Spinal cord (tissue), 10 donors: Measurements from ENCODE around the gene RAPGEF4. TPM values are rescaled to one million over a fixed set of nuclear protein-coding genes. Genes with fewer than 3 reads are reported as not detected.

Experiments used
- DNase-seq, 6 donors: peaks; one replicate each; pipeline versions ENCODE4 v3.0.0 to v3.0.0-alpha.2; 2013 to 2015; ENCODE audit warnings: low spot score in 6 of 6, low read depth in 4 of 6
- H3K27ac ChIP-seq: one replicate; pipeline ENCODE4 v1.5.1; 2013; ENCODE audit warnings: low read depth, low read length, control low read depth
- H3K27me3 ChIP-seq: one replicate; pipeline ENCODE4 v1.6.1; 2013; ENCODE audit warnings: low read length; ENCODE audit not compliant: control insufficient read depth, insufficient read depth
- H3K36me3 ChIP-seq: one replicate; pipeline ENCODE4 v1.6.1; 2013; ENCODE audit warnings: low read length; ENCODE audit not compliant: control insufficient read depth, insufficient read depth
- H3K4me1 ChIP-seq: one replicate; pipeline ENCODE4 v1.6.1; 2013; ENCODE audit warnings: low read length; ENCODE audit not compliant: control insufficient read depth, insufficient read depth
- H3K4me3 ChIP-seq: one replicate; pipeline ENCODE4 v1.5.1; 2013; ENCODE audit warnings: low read depth, low read length, control low read depth
- H3K9me3 ChIP-seq: one replicate; pipeline ENCODE4 v1.6.1; 2013; ENCODE audit warnings: low read length; ENCODE audit not compliant: control insufficient read depth, insufficient read depth
- WGBS: methylation state at CpG from one replicate; pipeline ENCODE4 v1.1.5; 2013; ENCODE audit warnings: missing lambda C conversion rate; ENCODE audit not compliant: insufficient coverage; 5-methylcytosine and 5-hydroxymethylcytosine counted together
- polyA plus RNA-seq, 2 donors: library from polyadenylated mRNA; unstranded; fragments of 120-200 nt; gene quantifications; one replicate each; pipeline ENCODE4 v1.2.1, GENCODE V29; 2013; ENCODE audit not compliant: insufficient read length in 2 of 2
- total RNA-seq, 2 donors: library from RNA; depleted of rRNA in 1 of 2; stranded (reverse); fragments of 120-200 nt in 1 of 2; fragments of >200 nt in 1 of 2; gene quantifications; one replicate each; pipeline versions ENCODE4 v1.2.3 to v1.2.4, GENCODE V29; 2013 to 2014
- donor health status: healthy.

The RAPGEF4 gene
- total and polyA plus RNA-seq, 4 donors: 31.1 to 65.8 (median 44.4) TPM

- Histone ChIP-seq H3K9me3 (no peaks in the 10 kb centered on the region), H3K4me3 (no peak overlapping the region), H3K36me3 (peaks cover 5% of the 10 kb centered on the region), H3K4me1 (peaks cover 2% of the 10 kb centered on the region), H3K27ac (peak overlapping the region; percentile 79), H3K27me3 (no peaks in the 10 kb centered on the region)
- WGBS: no CpG with 5 or more reads among the region's 7 CpGs
- peak in 1 of 6 donors; percentile 15 for DNase-seq
Observed at GRCh38 chr2:172930871-172931255, 195.2 kb downstream of the RAPGEF4 start.

- Histone ChIP-seq H3K27ac (peak overlapping the region; percentile 79), H3K27me3 (no peaks in the 10 kb centered on the region), H3K36me3 (peaks cover 5% of the 10 kb centered on the region), H3K4me1 (peaks cover 2% of the 10 kb centered on the region), H3K4me3 (no peak overlapping the region), H3K9me3 (no peaks in the 10 kb centered on the region)
- DNase-seq: peak in 1 of 6 donors; percentile 62
- WGBS: no CpG with 5 or more reads among the region's 7 CpGs
Observed at GRCh38 chr2:172931256-172931894, 195.7 kb downstream of the RAPGEF4 start.

GRCh38 chr2:172931918-172932520 is 196.4 kb downstream of the RAPGEF4 start:
- DNase-seq: peak; percentile 72 to 94 (median 80)
- Histone ChIP-seq H3K9me3 (no peaks in the 10 kb centered on the region), H3K27me3 (no peaks in the 10 kb centered on the region), H3K27ac (peak overlapping the region; percentile 79), H3K36me3 (peaks cover 5% of the 10 kb centered on the region), H3K4me1 (peaks cover 2% of the 10 kb centered on the region), H3K4me3 (no peak overlapping the region)
- no CpG with 5 or more reads among the region's 8 CpGs for WGBS

GRCh38 chr2:172937884-172938712 is 202.5 kb downstream of the RAPGEF4 start:
- H3K9me3 ChIP-seq: no peaks in the 10 kb centered on the region
- H3K36me3 ChIP-seq: peaks cover 5% of the 10 kb centered on the region
- no peaks in the 10 kb centered on the region for H3K27me3 ChIP-seq
- no peak overlapping the region for H3K4me3 ChIP-seq
- no peaks in the 10 kb centered on the region for H3K4me1 ChIP-seq
- 94% methylated on average over 4 of the region's 7 CpGs for WGBS
- DNase-seq: no peak
- H3K27ac ChIP-seq: no peak overlapping the region

- Histone ChIP-seq H3K9me3 (no peaks in the 10 kb centered on the region), H3K36me3 (peaks cover 5% of the 10 kb centered on the region), H3K4me1 (no peaks in the 10 kb centered on the region), H3K27me3 (no peaks in the 10 kb centered on the region), H3K4me3 (no peak overlapping the region), H3K27ac (no peak overlapping the region)
- no peak for DNase-seq
- 93% methylated on average over 3 of the region's 5 CpGs for WGBS
Observed at GRCh38 chr2:172938713-172939375, 203.2 kb downstream of the RAPGEF4 start.

GRCh38 chr2:172943539-172943938 is 207.9 kb downstream of the RAPGEF4 start:
- Histone ChIP-seq H3K27ac (no peak overlapping the region), H3K9me3 (peaks cover 2% of the 10 kb centered on the region), H3K27me3 (no peaks in the 10 kb centered on the region), H3K4me3 (no peak overlapping the region), H3K36me3 (no peaks in the 10 kb centered on the region), H3K4me1 (no peaks in the 10 kb centered on the region)
- DNase-seq: no peak
- WGBS: 80% methylated on average over 1 of the region's 3 CpGs

- Histone ChIP-seq H3K27ac (no peak overlapping the region), H3K27me3 (no peaks in the 10 kb centered on the region)
Observed at GRCh38 chr2:172944022-172944793, 208.6 kb downstream of the RAPGEF4 start.

GRCh38 chr2:172944794-172945509 is 209.3 kb downstream of the RAPGEF4 start:
- Histone ChIP-seq H3K4me3 (no peak overlapping the region), H3K9me3 (peaks cover 2% of the 10 kb centered on the region), H3K27me3 (no peaks in the 10 kb centered on the region), H3K4me1 (no peaks in the 10 kb centered on the region), H3K36me3 (no peaks in the 10 kb centered on the region), H3K27ac (no peak overlapping the region)
- no CpG with 5 or more reads among the region's 1 CpG for WGBS
- DNase-seq: no peak

More at GRCh38 chr2:172944022-172944793, 208.6 kb downstream of the RAPGEF4 start:
- WGBS: 85% methylated on average over 2 of the region's 8 CpGs
- DNase-seq: peak in 1 of 6 donors; percentile 62
- Histone ChIP-seq H3K9me3 (peaks cover 2% of the 10 kb centered on the region), H3K4me1 (no peaks in the 10 kb centered on the region), H3K4me3 (no peak overlapping the region), H3K36me3 (no peaks in the 10 kb centered on the region)
